Neural crest cell (in vitro differentiated cells): ENCODE measurements around the gene MGMT. TPM values are rescaled to one million over a fixed set of nuclear protein-coding genes. Genes with fewer than 3 reads are reported as not detected.

Source experiments
- DNase-seq: peaks from one replicate; pipeline ENCODE4 v3.0.0; 2021; ENCODE audit warnings: low read depth, mixed read lengths, low spot score
- H3K27ac Mint-ChIP-seq: one replicate; pipeline ENCODE4 v1.8.0; 2021; ENCODE audit warnings: mild to moderate bottlenecking, mixed read lengths; ENCODE audit not compliant: unreplicated experiment
- H3K27me3 Mint-ChIP-seq: 2 replicates; pipeline ENCODE4 v1.8.0; 2021; ENCODE audit warnings: low read depth, mild to moderate bottlenecking, mixed read lengths
- H3K36me3 Mint-ChIP-seq: 2 replicates; pipeline ENCODE4 v1.8.0; 2021; ENCODE audit warnings: low read depth, mild to moderate bottlenecking, mixed read lengths
- H3K4me1 Mint-ChIP-seq: 2 replicates; pipeline ENCODE4 v1.8.0; 2021; ENCODE audit warnings: mixed read lengths
- H3K4me3 Mint-ChIP-seq: one replicate; pipeline ENCODE4 v1.8.0; 2021; ENCODE audit warnings: mild to moderate bottlenecking, mixed read lengths
- H3K9me3 Mint-ChIP-seq: 2 replicates; pipeline ENCODE4 v1.8.0; 2021; ENCODE audit warnings: mixed read lengths
- total RNA-seq: library from RNA; stranded (reverse); gene quantifications from 2 replicates; pipeline ENCODE4 v1.2.1, GENCODE V29; 2021
- TF ChIP-seq, protein P1 (sequence below): fragments of 200-600 bp; sonication (generic); conservative IDR thresholded peaks from 2 replicates; pipeline ENCODE4 v1.5.0; 2021; ENCODE audit warnings: antibody characterized with exemption, mild to moderate bottlenecking

The MGMT gene
- total RNA-seq, 1 donor from 2014 or later, result 15.8 TPM

DNA sequence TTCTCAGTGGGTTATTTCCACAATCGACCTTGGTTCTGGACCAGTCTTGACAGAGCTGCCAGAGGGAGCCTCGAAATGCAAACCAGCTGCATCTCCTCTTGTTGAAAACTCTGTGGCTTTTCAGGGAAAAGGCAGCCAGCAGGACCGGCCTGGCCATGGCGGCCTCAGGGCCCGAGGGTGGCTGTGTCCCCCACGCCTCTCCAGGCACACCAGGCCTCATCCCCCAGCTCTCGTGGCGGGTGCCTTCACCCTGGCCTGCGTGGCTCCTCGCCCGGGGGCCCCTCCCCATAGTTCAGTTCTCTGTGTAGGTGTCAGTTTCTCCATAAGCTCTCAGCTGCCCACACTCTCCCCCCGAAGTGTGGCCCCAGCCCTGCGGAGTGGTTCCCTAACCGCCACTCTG, 63.5 kb downstream of the MGMT start:
- DNase-seq, result no peak
- no peak overlapping the region for H3K27ac Mint-ChIP-seq
- peaks cover 6% of the 10 kb centered on the region for H3K36me3 Mint-ChIP-seq
- no peaks in the 10 kb centered on the region for H3K27me3 Mint-ChIP-seq
- TF ChIP-seq, protein P1, sequence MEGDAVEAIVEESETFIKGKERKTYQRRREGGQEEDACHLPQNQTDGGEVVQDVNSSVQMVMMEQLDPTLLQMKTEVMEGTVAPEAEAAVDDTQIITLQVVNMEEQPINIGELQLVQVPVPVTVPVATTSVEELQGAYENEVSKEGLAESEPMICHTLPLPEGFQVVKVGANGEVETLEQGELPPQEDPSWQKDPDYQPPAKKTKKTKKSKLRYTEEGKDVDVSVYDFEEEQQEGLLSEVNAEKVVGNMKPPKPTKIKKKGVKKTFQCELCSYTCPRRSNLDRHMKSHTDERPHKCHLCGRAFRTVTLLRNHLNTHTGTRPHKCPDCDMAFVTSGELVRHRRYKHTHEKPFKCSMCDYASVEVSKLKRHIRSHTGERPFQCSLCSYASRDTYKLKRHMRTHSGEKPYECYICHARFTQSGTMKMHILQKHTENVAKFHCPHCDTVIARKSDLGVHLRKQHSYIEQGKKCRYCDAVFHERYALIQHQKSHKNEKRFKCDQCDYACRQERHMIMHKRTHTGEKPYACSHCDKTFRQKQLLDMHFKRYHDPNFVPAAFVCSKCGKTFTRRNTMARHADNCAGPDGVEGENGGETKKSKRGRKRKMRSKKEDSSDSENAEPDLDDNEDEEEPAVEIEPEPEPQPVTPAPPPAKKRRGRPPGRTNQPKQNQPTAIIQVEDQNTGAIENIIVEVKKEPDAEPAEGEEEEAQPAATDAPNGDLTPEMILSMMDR, result no peak
- H3K9me3 Mint-ChIP-seq, result no peaks in the 10 kb centered on the region
- H3K4me3 Mint-ChIP-seq, result no peak overlapping the region
- H3K4me1 Mint-ChIP-seq, result no peaks in the 10 kb centered on the region

DNA sequence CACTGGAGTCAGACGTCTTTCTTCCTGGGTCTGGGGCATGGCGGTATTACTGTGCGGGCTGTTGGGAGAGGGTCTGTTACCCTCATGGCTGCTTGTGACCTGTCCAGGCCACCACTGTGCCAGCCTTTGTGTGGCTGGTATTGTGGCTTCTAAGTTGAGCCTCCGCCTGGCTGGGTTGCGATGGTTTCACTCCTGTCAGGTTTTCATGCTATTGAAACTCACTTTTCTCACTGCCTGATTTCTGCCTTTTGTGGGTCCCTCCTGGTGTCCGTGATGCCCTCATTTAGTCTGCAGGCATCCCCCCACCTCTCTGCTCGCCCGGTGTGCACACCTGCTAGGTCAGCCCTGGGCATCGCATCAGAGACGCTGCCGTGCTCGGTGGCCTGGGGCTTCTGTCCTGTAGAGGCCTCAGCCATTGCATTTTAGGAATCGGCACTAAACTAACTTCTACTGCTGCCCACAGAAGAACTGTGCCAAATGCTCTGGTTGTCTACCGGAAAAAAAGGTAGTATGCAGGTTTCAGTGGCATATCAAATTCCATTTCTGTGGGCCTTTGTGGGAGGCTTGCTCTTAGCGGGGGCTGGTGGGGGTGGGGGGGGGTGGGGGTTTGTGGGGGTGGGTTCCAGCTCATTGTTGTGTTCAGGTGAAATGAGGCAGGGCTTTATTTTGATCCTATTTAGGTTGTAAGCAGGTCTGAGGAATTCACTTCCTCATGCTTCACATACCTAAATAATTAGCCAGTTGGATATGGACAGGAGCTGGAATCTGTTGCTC, 64.3 kb downstream of the MGMT start:
- no peaks in the 10 kb centered on the region for H3K27me3 Mint-ChIP-seq
- H3K4me3 Mint-ChIP-seq, result no peak overlapping the region
- TF ChIP-seq, protein P1, result no peak
- DNase-seq, result no peak
- no peaks in the 10 kb centered on the region for H3K9me3 Mint-ChIP-seq
- no peak overlapping the region for H3K27ac Mint-ChIP-seq
- no peaks in the 10 kb centered on the region for H3K4me1 Mint-ChIP-seq
- H3K36me3 Mint-ChIP-seq, result peaks cover 6% of the 10 kb centered on the region

DNA sequence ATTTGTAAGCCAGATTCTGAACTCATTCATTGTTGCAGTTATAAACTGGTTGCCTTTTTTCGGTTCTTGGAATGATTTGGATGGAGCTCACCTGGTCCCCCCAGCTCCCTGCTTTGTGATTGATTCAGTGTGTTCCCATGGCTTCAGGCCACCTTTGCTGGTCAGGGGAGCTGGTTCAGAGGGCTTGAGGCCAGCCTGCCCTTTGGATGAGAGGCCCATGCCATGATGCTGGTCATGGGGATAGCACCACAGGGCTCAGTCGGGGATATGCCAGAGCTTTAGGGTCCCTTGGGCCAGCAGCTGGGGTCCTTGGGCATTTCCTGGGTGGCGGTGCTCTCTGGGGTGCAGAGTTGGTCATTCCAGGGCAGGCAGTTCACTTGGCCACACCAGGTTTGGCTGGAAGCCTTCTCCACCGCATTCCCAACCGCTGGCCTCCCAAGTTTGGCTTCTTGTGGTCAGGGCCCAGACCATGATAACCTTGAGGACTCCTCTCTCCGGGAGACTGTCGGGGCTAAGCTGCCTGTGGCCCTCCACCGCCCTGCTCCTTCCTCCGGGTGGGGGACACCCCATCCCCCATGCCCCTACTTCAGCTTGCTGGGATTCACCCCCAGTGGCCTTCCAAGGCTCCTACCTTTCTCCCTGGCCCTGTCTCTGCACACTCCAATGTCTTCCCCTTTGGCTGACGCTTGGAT, 65.1 kb downstream of the MGMT start:
- Mint-ChIP-seq H3K36me3 (peaks cover 7% of the 10 kb centered on the region), H3K4me1 (no peaks in the 10 kb centered on the region), H3K27ac (peak overlapping the region; percentile 78), H3K27me3 (no peaks in the 10 kb centered on the region), H3K4me3 (no peak overlapping the region), H3K9me3 (peaks cover under 1% of the 10 kb centered on the region)
- no peak for DNase-seq
- TF ChIP-seq, protein P1, result no peak

DNA sequence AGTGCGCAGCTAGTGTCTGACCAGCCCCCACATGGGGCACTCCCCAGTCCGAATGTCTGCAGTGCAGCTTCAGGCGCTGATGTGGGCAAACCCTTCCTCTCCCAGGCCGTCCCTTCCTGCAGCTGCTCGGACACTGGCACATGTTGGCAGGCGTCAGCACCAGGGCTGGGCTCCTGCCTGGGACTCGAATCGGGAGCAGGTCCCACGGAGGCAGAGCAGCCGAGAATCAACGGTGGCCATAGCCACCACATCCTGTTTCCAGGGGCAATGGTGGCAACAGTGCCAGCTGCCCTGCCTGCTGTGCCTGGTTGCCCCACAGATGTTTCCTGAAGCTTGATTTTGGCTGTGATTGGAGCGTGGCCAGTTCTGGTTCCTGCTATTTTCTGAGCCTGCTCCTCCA, 65.8 kb downstream of the MGMT start:
- TF ChIP-seq, protein P1, result no peak
- H3K27me3 Mint-ChIP-seq, result no peaks in the 10 kb centered on the region
- H3K27ac Mint-ChIP-seq, result peak overlapping the region; percentile 78
- H3K9me3 Mint-ChIP-seq, result peaks cover 3% of the 10 kb centered on the region
- DNase-seq, result no peak
- no peaks in the 10 kb centered on the region for H3K4me1 Mint-ChIP-seq
- no peak overlapping the region for H3K4me3 Mint-ChIP-seq
- H3K36me3 Mint-ChIP-seq, result peaks cover 10% of the 10 kb centered on the region

DNA sequence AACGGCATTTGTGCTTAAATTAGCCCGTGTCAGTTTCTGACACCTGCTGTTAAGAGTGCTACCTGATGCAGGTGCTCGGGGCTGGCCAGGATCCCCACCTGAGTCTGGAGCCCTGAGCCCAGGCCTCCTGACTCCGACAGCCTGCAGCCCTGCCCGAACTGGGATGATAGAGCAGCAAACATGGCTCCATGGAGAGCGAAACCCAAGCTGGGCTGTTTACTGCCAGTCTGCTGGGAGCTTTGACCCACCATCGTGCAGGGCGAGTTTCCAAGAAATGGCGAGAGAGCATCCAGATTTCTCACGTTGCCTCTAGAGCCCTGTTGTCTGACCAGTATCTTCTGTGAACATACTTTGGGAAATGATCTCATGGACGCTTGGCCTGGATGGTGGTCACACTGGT, 66.2 kb downstream of the MGMT start:
- H3K9me3 Mint-ChIP-seq, result peaks cover 3% of the 10 kb centered on the region
- DNase-seq, result no peak
- H3K36me3 Mint-ChIP-seq, result peaks cover 12% of the 10 kb centered on the region
- no peaks in the 10 kb centered on the region for H3K27me3 Mint-ChIP-seq
- no peak overlapping the region for H3K4me3 Mint-ChIP-seq
- TF ChIP-seq, protein P1, result no peak
- no peaks in the 10 kb centered on the region for H3K4me1 Mint-ChIP-seq
- H3K27ac Mint-ChIP-seq, result no peak overlapping the region
